HL-60/S4 treated with retinoic acid at 250 ng/mL for 4 days and 3 days (cell line): Measurements from ENCODE around the gene ALKBH1.
"Not testable (repeated sequence)": the region's sequence is repeated elsewhere in the genome, so short reads cannot be mapped to it uniquely, and the experiment has no call there.

ENCODE experiments used
- in situ Hi-C: fragments of 300-500 bp; cut with MboI; formaldehyde crosslinking; loops from 2 replicates; pipeline ENCODE4 v1.7.0; 2022; ENCODE audit warnings: low sequenced_read_pairs

ALKBH1 gene

GRCh38 chr14:77707724-77708408 lies at the start of gene ALKBH1, which contains the start of gene SLIRP:
TSS of gene ALKBH1 (minus strand) at chr14:77708023. CDS start at chr14:77708004, 19 bp downstream.
TSS of gene SLIRP (plus strand) at chr14:77708103. CDS start at chr14:77708112, 9 bp downstream.
- in situ Hi-C loops = no loop called here

GRCh38 chr14:77752799-77753516 lies 45.1 kb upstream of the ALKBH1 start:
- in situ Hi-C loops = no loop called here

- in situ Hi-C loops = no loop called here
Measured at GRCh38 chr14:77752266-77752665, 44.4 kb upstream of the ALKBH1 start.

- in situ Hi-C loops = not testable (repeated sequence)
Measured at GRCh38 chr14:77747425-77747824, 39.6 kb upstream of the ALKBH1 start.

- in situ Hi-C loops = no loop called here
Measured at GRCh38 chr14:77746064-77746702, 38.4 kb upstream of the ALKBH1 start.

- in situ Hi-C loops = no loop called here
Measured at GRCh38 chr14:77741438-77741837, 33.6 kb upstream of the ALKBH1 start.

- in situ Hi-C loops = no loop called here
Measured at GRCh38 chr14:77738559-77739250, 30.9 kb upstream of the ALKBH1 start.

GRCh38 chr14:77730976-77731497 lies 23.2 kb upstream of the ALKBH1 start:
- in situ Hi-C loops = no loop called here

- in situ Hi-C loops = no loop called here
Measured at GRCh38 chr14:77722301-77722700, 14.5 kb upstream of the ALKBH1 start.

GRCh38 chr14:77721437-77721836 lies 13.6 kb upstream of the ALKBH1 start:
- in situ Hi-C loops = no loop called here

- in situ Hi-C loops = no loop called here
Measured at GRCh38 chr14:77717608-77718305, 9.9 kb upstream of the ALKBH1 start.

- in situ Hi-C loops = no loop called here
Measured at GRCh38 chr14:77714926-77715325, 7.1 kb upstream of the ALKBH1 start.

GRCh38 chr14:77710364-77710763 lies 2.5 kb upstream of the ALKBH1 start:
- in situ Hi-C loops = no loop called here

GRCh38 chr14:77709412-77709811 lies 1.6 kb upstream of the ALKBH1 start:
- in situ Hi-C loops = no loop called here

GRCh38 chr14:77708749-77709148 lies 926 bp upstream of the ALKBH1 start:
- in situ Hi-C loops = no loop called here

GRCh38 chr14:77707355-77707723 lies 484 bp downstream of the ALKBH1 start:
- in situ Hi-C loops = no loop called here

- in situ Hi-C loops = no loop called here
Measured at GRCh38 chr14:77691259-77691658, 16.6 kb downstream of the ALKBH1 start.

- in situ Hi-C loops = no loop called here
Measured at GRCh38 chr14:77682158-77682553, 25.7 kb downstream of the ALKBH1 start.

- in situ Hi-C loops = no loop called here
Measured at GRCh38 chr14:77681196-77682157, 26.3 kb downstream of the ALKBH1 start.
